ENCODE results near the gene CRTAP.

GRCh38 chr3:33174095-33174494, 60.3 kb downstream of the CRTAP start:
- no peak for TF ChIP-seq EZH2 (IDR thresholded peaks at IDR 0.05; ENCODE audit: insufficient read depth, poor library complexity, severe bottlenecking)
- no peak for TF ChIP-seq EZH2phosphoT487 (IDR thresholded peaks at IDR 0.05; ENCODE audit: insufficient read depth, low read depth)
